Hippocampal formation (tissue), 2 donors: ENCODE data around the gene FKBP9.
A peak's percentile ranks its signal among the peaks of the same experiment; 100 is the strongest.
"Not testable (repeated sequence)": the region's sequence is repeated elsewhere in the genome, so short reads cannot be mapped to it uniquely, and the experiment has no call there.

ENCODE experiments used
- DNase-seq, 2 donors: peaks; one replicate each; lab custom pipeline; 2025; lab: John Stamatoyannopoulos, UW

Gene FKBP9

GRCh38 chr7:32957326-32958045 is at the start of gene FKBP9:
TSS of gene FKBP9 (plus strand) at chr7:32957440. CDS start at chr7:32957574, 134 bp downstream.
- DNase-seq, result peak; percentile 36 to 75

GRCh38 chr7:32910195-32910594 is 47.0 kb upstream of the FKBP9 start:
- DNase-seq, result no peak

GRCh38 chr7:32914184-32914583 is 43.1 kb upstream of the FKBP9 start:
- no peak for DNase-seq

GRCh38 chr7:32915041-32915536 is 42.2 kb upstream of the FKBP9 start:
- DNase-seq, result no peak

GRCh38 chr7:32916006-32916405 is 41.2 kb upstream of the FKBP9 start:
- DNase-seq, result no peak

- not testable (repeated sequence) for DNase-seq
Observed at GRCh38 chr7:32916994-32917393, 40.2 kb upstream of the FKBP9 start.

GRCh38 chr7:32921896-32922295 is 35.3 kb upstream of the FKBP9 start:
- no peak for DNase-seq

- no peak for DNase-seq
Observed at GRCh38 chr7:32928785-32929298, 28.4 kb upstream of the FKBP9 start.

GRCh38 chr7:32929430-32930143 is 27.7 kb upstream of the FKBP9 start:
- DNase-seq, result no peak

GRCh38 chr7:32930378-32930777 is 26.9 kb upstream of the FKBP9 start:
- DNase-seq, result no peak

GRCh38 chr7:32935558-32935957 is 21.7 kb upstream of the FKBP9 start:
- DNase-seq, result no peak

GRCh38 chr7:32936689-32937088 is 20.6 kb upstream of the FKBP9 start:
- no peak for DNase-seq

- DNase-seq, result no peak
Observed at GRCh38 chr7:32937344-32938174, 19.7 kb upstream of the FKBP9 start.

- no peak for DNase-seq
Observed at GRCh38 chr7:32941181-32941580, 16.1 kb upstream of the FKBP9 start.

GRCh38 chr7:32941681-32942414 is 15.4 kb upstream of the FKBP9 start:
- DNase-seq, result no peak

GRCh38 chr7:32942415-32943251 is 14.6 kb upstream of the FKBP9 start:
- peak; percentile 33 to 80 for DNase-seq

GRCh38 chr7:32943252-32944030 is 13.8 kb upstream of the FKBP9 start:
- DNase-seq, result peak in 1 of 2 donors; percentile 55

GRCh38 chr7:32947420-32947983 is 9.7 kb upstream of the FKBP9 start:
- no peak for DNase-seq

GRCh38 chr7:32948202-32948601 is 9.0 kb upstream of the FKBP9 start:
- DNase-seq, result no peak
